ENCODE data around the gene CHRDL2. TPM values are rescaled to one million over a fixed set of nuclear protein-coding genes. Genes with fewer than 3 reads are reported as not detected.
"Not testable (repeated sequence)": the region's sequence is repeated elsewhere in the genome, so short reads cannot be mapped to it uniquely, and the experiment has no call there.

CHRDL2 gene
- polyA plus RNA-seq, 2 of the 4 experiments (the other 2 are of a cell fraction): 2.3 to 5.8 TPM

DNA sequence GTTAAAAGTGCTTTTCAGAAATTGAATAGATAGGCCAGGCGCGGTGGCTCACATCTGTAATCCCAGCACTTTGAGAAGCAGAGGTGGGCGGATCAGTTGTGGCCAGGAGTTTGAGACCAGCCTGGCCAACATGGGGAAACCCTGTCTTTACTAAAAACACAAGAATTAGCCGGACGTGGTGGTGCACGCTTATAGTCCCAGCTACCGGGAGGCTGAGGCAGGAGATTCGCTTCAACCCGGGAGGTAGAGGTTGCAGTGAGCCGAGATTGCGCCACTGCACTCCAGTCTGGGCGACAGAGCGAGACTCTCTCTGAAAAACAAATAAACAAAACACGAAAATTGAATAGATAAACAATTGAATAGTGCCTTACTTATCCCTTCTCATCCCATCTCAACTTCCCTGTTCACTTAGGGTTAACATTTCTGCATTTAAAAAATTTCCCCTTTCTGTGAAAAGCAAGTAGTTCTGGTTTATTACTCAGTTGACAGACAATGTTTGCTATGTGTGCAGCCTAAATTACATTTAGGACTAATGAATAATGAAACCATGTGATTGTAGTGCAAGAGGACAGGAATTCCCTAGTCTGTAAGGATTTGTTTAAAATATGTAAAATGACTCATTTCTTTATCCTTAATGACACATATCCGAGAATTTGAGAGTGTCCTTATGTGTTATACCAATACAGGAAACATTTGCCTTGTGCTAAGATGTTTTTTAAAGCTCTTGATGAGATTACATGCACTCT, 23.5 kb upstream of the CHRDL2 start:
- H3K9me3 ChIP-seq: no peaks in the 10 kb centered on the region
- H3K4me1 ChIP-seq: peaks cover 52% of the 10 kb centered on the region
- peak overlapping the region; percentile 30 for H3K4me3 ChIP-seq
- no peak for FAIRE-seq
- CTCF ChIA-PET: interaction anchor here (1.0 to 2.3 kb wide), 4 partner anchors 15 to 487 kb away, joined by 3 to 10 read pairs (median 6); no protein-coding TSS in a partner anchor
- POLR2A ChIA-PET: no interaction called here
- DNase-seq (ENCODE audit: low read depth in 1 of 2, low spot score in 1 of 2): peak; percentile 38 to 39
- peak overlapping the region; percentile 60 to 78 for H3K27ac ChIP-seq
- ATAC-seq: peak; percentile 86 to 90
- WGBS (ENCODE audit: missing lambda C conversion rate): 18% methylated on average over 15 of the region's 15 CpGs
- no peak for TF ChIP-seq HOXB5 (CRISPR knock-in tag; IDR thresholded peaks at IDR 0.05)
- TF ChIP-seq RARB (CRISPR knock-in tag; IDR thresholded peaks at IDR 0.05): no peak
- no peak for TF ChIP-seq CHD2 (IDR thresholded peaks at IDR 0.05; ENCODE audit: low read length, partially characterized antibody)
- peak; percentile 57 for TF ChIP-seq JUNB (IDR thresholded peaks at IDR 0.05)
- TF ChIP-seq FOSB (CRISPR knock-in tag; IDR thresholded peaks at IDR 0.05): peak; percentile 38; the same call in 1 of the 2 replicates
- TF ChIP-seq E2F6 (IDR thresholded peaks at IDR 0.05; ENCODE audit: borderline replicate concordance, low read depth): no peak
- TF ChIP-seq FOSL2 (IDR thresholded peaks at IDR 0.05): peak; percentile 42; the same call in 1 of the 2 replicates
- TF ChIP-seq FOSL2 (CRISPR knock-in tag; IDR thresholded peaks at IDR 0.05): peak; percentile 91
- TF ChIP-seq CEBPB (IDR thresholded peaks at IDR 0.05): peak; percentile 50 to 85; a peak in 3 of 4 replicates
- peak overlapping the region; percentile 79 for H3K4me2 ChIP-seq

GRCh38 chr11:74751303-74751702, 20.1 kb upstream of the CHRDL2 start:
- Histone ChIP-seq H3K4me3 (no peak overlapping the region), H3K9me3 (no peaks in the 10 kb centered on the region), H3K4me1 (peaks cover 58% of the 10 kb centered on the region), H3K27ac (no peak overlapping the region), H3K4me2 (peak overlapping the region; percentile 19; the same call in 1 of the 3 replicates)
- 92% methylated on average over 2 of the region's 2 CpGs for WGBS (ENCODE audit: missing lambda C conversion rate)
- no peak for FAIRE-seq
- ChIA-PET CTCF (interaction anchor here (1.6 kb wide), 1 partner anchor 11 kb away, joined by 6 read pairs; no protein-coding TSS in a partner anchor), POLR2A (no interaction called here)
- no peak for ATAC-seq
- TF ChIP-seq SMC3 (IDR thresholded peaks at IDR 0.05) (no peak), CEBPB (IDR thresholded peaks at IDR 0.05) (no peak), TP53 (CRISPR knock-in tag; IDR thresholded peaks at IDR 0.05) (no peak), RCOR1 (IDR thresholded peaks at IDR 0.05; ENCODE audit: low read depth, low read length) (no peak), RNF2 (IDR thresholded peaks at IDR 0.05; ENCODE audit: borderline replicate concordance, low read depth) (no peak), E2F6 (IDR thresholded peaks at IDR 0.05; ENCODE audit: borderline replicate concordance, low read depth) (no peak)
- TF ChIP-seq, protein P1, sequence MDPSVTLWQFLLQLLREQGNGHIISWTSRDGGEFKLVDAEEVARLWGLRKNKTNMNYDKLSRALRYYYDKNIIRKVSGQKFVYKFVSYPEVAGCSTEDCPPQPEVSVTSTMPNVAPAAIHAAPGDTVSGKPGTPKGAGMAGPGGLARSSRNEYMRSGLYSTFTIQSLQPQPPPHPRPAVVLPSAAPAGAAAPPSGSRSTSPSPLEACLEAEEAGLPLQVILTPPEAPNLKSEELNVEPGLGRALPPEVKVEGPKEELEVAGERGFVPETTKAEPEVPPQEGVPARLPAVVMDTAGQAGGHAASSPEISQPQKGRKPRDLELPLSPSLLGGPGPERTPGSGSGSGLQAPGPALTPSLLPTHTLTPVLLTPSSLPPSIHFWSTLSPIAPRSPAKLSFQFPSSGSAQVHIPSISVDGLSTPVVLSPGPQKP (IDR thresholded peaks at IDR 0.05; ENCODE audit: low read depth, low read length): no peak
- DNase-seq (ENCODE audit: low read depth in 1 of 2, low spot score in 1 of 2): no peak

GRCh38 chr11:74750598-74750997, 19.4 kb upstream of the CHRDL2 start:
- POLR2A ChIA-PET: interaction anchor here (1.5 kb wide), 1 partner anchor 257 kb away, joined by 3 read pairs; the partner anchor contains the start of gene LIPT2
- not testable (repeated sequence) for FAIRE-seq; H3K4me3 ChIP-seq; ATAC-seq; DNase-seq (ENCODE audit: low read depth in 1 of 2, low spot score in 1 of 2); H3K27ac ChIP-seq; H3K9me3 ChIP-seq
- H3K4me2 ChIP-seq: peak overlapping the region; percentile 82
- H3K4me1 ChIP-seq: peaks cover 52% of the 10 kb centered on the region
- WGBS (ENCODE audit: missing lambda C conversion rate): 96% methylated on average over 10 of the region's 14 CpGs
- CTCF ChIA-PET: interaction anchor here (0.8 to 2.7 kb wide), 3 partner anchors 11 to 23 kb away, joined by 3 to 21 read pairs (median 6); no protein-coding TSS in a partner anchor

GRCh38 chr11:74749965-74750296, 18.7 kb upstream of the CHRDL2 start:
- no peak for TF ChIP-seq EHF (CRISPR knock-in tag; IDR thresholded peaks at IDR 0.05)
- no peak for TF ChIP-seq HOXB13 (CRISPR knock-in tag; IDR thresholded peaks at IDR 0.05; ENCODE audit: low read depth)
- TF ChIP-seq HEYL (CRISPR knock-in tag; IDR thresholded peaks at IDR 0.05): no peak
- TF ChIP-seq ZSCAN20 (CRISPR knock-in tag; IDR thresholded peaks at IDR 0.05): no peak
- TF ChIP-seq TP53 (CRISPR knock-in tag; IDR thresholded peaks at IDR 0.05): no peak
- no peak for TF ChIP-seq ZNF302 (CRISPR knock-in tag; IDR thresholded peaks at IDR 0.05)
- TF ChIP-seq FOXS1 (CRISPR knock-in tag; IDR thresholded peaks at IDR 0.05): no peak
- TF ChIP-seq EHMT2 (IDR thresholded peaks at IDR 0.05; ENCODE audit: low read depth): no peak
- TF ChIP-seq HDAC2 (IDR thresholded peaks at IDR 0.05): no peak

More at GRCh38 chr11:74749965-74750296, 18.7 kb upstream of the CHRDL2 start:
- peak overlapping the region; percentile 82 for H3K4me2 ChIP-seq
- CTCF ChIA-PET: interaction anchor here (0.8 to 2.7 kb wide), 4 partner anchors 10 to 117 kb away, joined by 3 to 21 read pairs (median 4); no protein-coding TSS in a partner anchor
- 11% methylated on average over 2 of the region's 2 CpGs for WGBS (ENCODE audit: missing lambda C conversion rate)
- H3K27ac ChIP-seq: peak overlapping the region; percentile 83 to 97
- no peak for FAIRE-seq
- no peaks in the 10 kb centered on the region for H3K9me3 ChIP-seq
- peak overlapping the region; percentile 62 for H3K4me3 ChIP-seq
- H3K4me1 ChIP-seq: peaks cover 46% of the 10 kb centered on the region
- POLR2A ChIA-PET: interaction anchor here (1.5 kb wide), 1 partner anchor 257 kb away, joined by 3 read pairs; the partner anchor contains the start of gene LIPT2
- no peak for ATAC-seq
- no peak for DNase-seq (ENCODE audit: low read depth in 1 of 2, low spot score in 1 of 2)

Measured in A549 (cell line).